Measurements from ENCODE around the gene SYNM.
"Not testable (repeated sequence)": the region's sequence is repeated elsewhere in the genome, so short reads cannot be mapped to it uniquely, and the experiment has no call there.

The SYNM gene, protein sequence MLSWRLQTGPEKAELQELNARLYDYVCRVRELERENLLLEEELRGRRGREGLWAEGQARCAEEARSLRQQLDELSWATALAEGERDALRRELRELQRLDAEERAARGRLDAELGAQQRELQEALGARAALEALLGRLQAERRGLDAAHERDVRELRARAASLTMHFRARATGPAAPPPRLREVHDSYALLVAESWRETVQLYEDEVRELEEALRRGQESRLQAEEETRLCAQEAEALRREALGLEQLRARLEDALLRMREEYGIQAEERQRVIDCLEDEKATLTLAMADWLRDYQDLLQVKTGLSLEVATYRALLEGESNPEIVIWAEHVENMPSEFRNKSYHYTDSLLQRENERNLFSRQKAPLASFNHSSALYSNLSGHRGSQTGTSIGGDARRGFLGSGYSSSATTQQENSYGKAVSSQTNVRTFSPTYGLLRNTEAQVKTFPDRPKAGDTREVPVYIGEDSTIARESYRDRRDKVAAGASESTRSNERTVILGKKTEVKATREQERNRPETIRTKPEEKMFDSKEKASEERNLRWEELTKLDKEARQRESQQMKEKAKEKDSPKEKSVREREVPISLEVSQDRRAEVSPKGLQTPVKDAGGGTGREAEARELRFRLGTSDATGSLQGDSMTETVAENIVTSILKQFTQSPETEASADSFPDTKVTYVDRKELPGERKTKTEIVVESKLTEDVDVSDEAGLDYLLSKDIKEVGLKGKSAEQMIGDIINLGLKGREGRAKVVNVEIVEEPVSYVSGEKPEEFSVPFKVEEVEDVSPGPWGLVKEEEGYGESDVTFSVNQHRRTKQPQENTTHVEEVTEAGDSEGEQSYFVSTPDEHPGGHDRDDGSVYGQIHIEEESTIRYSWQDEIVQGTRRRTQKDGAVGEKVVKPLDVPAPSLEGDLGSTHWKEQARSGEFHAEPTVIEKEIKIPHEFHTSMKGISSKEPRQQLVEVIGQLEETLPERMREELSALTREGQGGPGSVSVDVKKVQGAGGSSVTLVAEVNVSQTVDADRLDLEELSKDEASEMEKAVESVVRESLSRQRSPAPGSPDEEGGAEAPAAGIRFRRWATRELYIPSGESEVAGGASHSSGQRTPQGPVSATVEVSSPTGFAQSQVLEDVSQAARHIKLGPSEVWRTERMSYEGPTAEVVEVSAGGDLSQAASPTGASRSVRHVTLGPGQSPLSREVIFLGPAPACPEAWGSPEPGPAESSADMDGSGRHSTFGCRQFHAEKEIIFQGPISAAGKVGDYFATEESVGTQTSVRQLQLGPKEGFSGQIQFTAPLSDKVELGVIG (N-terminal part only)

DNA sequence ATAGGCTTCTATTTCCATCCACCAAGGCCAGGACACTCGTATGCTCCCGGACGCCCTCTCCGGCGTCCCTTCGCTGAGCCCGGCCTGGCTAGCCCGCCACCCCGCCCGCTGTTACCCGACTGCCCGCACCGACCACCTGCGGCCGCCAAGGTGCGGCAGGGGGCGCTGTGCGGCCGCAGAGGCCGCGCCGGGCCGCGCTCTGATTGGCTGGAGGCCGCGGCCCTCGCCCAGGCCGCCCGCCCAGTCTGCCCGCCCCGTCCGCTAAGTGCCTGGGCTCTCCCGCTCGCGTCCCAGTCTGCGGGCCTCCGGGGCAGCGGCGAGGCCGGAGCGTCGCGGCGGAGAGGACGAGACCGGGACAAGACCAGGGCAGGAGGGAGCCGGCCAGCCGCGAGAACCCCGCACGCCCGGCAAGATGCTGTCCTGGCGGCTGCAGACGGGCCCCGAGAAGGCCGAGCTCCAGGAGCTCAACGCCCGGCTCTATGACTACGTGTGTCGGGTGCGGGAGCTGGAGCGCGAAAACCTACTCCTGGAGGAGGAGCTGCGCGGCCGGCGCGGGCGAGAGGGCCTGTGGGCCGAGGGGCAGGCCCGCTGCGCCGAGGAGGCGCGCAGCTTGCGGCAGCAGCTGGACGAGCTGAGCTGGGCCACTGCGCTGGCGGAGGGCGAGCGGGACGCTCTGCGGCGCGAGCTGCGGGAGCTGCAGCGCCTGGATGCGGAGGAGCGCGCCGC lies at the start of gene SYNM:
Gene SYNM (plus strand): TSS at position 293 of the 726 bp plus-strand sequence. CDS start 120 bp downstream, at position 413.
- H3K4me3 ChIP-seq: peak within 1 kb of the TSS; percentile 15 to 47 (median 30)
- H3K27ac ChIP-seq: peak within 1 kb of the TSS in 3 of 21 experiments; percentile 3 to 21 (median 12)

DNA sequence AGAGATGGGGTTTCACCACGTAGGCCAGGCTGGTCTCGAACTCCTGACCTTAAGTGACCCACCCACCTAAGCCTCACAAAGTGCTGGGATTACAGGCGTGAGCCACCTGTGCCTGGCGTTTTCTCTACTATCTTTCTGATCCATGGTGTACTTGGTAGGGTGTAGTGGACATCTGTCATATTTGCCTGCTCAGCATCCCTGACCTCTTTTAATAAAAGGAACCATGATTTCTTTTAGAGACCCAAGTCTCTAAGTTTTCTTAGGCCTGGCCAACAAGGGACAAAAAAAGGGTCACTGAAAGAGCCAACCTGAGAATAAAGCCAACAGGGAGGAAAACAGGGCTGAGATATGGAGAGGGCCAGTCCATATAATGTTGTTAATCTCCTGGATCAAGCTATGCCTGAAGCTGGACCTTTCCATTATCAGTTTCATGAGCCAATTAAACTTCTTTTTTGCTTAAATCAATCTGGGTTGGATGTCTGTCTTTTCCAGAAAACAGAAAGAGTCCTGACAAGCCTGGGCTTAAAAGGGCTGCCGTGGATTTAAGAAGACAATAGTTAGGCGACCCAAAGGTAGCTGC lies 49.2 kb upstream of the SYNM start:
- H3K27ac ChIP-seq: no peak overlapping the region

DNA sequence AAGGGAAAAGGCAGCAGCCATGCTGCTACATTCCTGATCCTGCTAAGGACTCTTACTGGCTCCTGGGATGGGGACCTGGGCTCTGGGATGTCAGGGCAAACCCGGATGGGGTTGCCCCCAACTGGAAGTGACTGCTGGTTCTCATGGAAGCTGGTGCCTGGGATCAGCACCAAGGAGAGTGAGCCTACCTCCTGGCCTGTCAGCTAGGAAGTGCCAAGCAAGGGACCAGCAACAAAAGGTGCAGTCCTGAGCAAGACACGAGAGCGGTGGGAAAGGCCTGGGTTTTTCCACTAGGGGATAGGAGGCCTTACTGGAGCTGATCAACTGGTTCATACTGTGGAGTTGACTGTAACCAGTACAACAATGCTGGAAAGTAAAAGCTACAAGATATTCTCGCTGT lies 47.9 kb upstream of the SYNM start:
- Histone ChIP-seq H3K4me3 (no peak overlapping the region), H3K27ac (no peak overlapping the region)

More for the DNA sequence above, 49.2 kb upstream of the SYNM start:
- no peak overlapping the region for H3K4me3 ChIP-seq

DNA sequence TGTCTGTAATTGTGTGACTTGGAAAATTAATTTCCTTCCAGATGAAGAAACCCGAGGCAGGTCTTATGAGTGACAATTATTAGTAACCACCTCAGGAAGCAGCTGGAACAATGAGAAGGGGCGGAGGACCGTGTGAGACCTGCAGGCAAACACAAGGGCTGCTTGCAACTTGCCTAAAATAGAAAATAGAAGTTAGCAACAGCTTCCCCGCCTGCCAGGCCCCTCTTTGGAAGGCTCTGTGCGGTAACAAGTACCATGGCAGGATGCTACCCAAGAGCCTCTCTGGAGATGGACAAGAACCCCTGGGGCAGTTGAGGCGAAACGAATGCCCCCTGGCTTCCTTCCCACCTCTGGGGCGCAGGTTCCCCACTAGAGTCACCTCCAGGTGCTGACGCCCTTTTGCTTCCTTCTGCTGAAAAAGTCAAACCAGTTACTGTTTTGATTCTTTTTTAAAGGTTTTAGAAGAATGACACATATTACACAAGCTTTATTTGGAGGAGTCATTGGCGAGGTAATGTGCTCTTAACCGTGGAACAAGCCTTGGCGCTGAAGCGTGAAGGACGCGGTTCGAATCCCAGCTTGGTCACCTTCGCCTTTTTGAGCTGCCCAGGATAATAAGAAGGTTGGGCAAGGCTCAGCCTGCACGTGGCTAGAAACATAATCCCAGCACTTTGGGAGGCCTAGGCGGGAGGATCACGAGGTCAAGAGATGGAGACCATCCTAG lies 47.0 kb upstream of the SYNM start:
- Histone ChIP-seq H3K4me3 (no peak overlapping the region), H3K27ac (peak overlapping the region in 3 of 21 experiments; percentile 5 to 28 (median 20))

DNA sequence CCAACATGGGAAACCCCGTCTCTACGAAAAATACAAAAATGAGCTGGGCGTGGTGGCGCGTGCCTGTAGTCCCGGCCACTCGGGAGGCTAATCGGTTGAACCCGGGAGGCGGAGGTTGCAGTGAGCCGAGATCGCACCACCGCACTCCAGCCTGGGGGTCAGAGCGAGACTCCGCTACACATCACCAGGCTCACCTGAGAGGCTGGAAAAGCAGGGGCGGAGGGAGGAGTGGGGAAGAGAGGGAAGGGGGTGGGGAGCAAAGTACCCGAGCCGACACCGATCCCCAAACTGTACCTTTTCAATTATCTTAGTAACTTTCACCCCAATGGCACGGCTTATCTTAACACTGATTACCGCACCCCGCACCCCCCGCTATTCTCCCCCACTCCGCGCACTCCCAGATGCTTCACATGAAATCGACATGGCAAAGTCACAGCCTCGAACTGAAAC lies 46.4 kb upstream of the SYNM start:
- peak overlapping the region in 4 of 21 experiments; percentile 5 to 34 (median 24) for H3K27ac ChIP-seq
- H3K4me3 ChIP-seq: peak overlapping the region; percentile 17 to 54 (median 45)

DNA sequence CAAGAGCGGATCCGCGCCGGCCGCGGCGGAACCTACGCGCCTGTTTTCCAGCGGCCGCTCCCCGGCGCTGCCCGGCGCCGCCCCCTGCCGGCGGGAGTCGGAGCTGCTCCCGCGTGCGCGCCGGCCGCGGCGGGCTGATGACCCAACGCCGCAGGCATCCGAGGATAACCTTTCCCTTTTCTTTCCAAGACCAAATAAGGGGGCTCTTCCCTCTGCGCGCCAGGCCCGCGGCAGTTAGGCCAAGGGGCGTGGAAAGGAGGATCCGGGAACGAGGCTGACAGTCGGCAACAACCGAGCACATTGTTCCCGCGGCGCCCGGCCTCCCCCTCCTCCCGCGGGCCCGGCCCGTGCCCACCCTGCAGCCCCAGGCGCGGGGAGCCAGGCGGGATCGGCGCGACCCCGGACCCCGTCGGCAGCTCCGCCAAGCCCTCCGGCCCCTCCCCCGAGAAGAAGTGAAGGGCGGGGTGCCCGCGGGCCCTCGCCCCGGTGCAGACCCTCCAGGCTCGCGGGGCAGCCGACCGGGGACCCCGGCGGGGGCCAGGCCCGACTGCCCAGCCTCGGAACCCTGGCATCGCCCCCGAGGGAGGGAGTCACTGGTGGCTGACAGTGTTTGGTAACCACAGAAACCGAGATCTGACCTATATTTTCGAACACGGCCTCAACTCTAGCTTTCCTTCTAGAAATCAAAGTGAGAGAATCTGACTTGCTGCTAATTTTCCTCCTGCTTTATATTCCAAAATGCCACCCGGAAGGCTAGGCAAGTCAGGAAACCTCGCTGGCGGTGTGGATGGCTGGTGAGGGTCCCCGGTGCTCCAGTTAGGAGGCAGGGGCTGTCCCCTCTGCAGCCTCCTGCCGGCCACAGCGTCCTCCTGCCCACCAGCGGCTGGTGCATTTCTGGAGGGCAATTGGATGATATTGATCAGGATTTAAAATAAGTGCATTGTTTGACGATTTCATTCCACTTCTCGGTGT lies 45.6 kb upstream of the SYNM start:
- peak overlapping the region; percentile 40 to 54 (median 46) for H3K4me3 ChIP-seq
- peak overlapping the region in 20 of 21 experiments; percentile 17 to 90 (median 72) for H3K27ac ChIP-seq

DNA sequence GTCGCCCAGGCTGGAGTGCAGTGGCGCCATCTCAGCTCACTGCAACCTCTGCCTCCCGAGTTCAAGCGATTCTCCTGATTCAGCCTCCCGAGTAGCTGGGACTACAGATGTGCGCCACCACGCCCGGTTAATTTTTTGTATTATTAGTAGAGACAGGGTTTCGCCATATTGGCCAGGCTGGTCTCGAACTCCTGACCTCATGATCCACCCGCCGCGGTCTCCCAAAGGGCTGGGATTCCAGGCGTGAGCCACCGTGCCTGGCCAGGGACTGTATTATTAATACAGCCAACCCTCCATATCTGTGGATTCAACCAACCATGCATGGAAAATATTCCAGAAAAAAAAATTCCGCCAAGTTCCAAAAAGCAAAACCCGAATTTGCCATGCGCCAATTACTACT lies 44.7 kb upstream of the SYNM start:
- not testable (repeated sequence) for H3K27ac ChIP-seq, H3K4me3 ChIP-seq

DNA sequence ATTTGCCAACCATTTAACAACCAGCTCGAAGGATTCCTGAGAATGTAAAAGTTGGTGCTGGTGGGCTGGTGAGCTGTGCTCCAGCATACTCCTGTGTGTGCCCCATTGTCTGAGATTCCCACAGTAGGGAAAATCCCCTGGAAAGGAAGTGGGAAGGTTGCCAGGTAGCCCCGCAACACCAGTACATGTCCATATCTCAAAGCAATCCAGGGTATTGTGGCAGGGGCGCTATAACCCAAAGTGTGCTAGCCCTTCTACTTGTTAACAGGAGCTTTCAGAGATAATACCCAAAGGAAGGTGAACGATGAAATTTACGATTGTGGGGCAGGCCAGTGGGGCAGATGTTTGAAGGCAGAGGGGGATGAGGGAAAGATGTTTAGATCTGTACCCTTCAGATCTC lies 42.7 kb upstream of the SYNM start:
- Histone ChIP-seq H3K4me3 (no peak overlapping the region), H3K27ac (no peak overlapping the region)

DNA sequence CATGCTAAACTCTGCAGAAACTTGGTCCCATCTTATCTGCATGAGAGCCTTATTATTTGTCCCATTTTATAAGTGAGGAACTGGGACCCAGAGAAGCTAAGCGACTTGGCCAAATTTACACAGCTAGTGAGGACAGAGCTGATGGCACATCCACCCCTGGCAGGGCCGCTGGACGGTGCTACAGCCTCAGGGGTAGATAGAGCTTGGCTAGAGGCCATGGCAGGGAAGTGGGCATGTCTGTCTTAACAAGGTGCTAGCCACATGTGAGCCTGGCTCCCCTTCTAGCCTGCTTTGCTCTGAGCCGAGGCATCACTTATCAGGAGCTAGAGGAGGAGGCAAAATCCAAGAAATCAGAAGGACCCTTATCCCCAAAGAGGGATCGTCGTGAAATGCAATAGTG lies 36.7 kb upstream of the SYNM start:
- H3K27ac ChIP-seq: no peak overlapping the region
- H3K4me3 ChIP-seq: no peak overlapping the region

DNA sequence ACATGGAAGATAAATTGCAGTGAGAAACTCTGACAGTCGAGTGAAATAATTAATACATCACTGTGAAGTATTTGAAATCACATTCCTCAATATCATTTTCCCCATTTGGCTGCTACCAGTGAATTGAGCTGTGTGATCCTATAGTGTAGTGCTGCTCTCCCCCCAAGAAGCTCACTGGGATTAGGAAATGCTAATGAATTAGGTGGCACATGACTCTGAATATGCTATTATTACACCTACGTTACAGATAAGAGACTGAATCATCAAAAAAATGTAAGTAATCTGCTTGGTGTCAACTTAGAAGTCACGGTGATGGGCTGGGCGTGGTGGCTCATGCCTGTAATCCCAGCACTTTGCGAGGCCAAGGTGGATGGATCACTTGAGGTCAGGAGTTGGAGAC lies 34.7 kb upstream of the SYNM start:
- Histone ChIP-seq H3K4me3 (no peak overlapping the region), H3K27ac (no peak overlapping the region)

DNA sequence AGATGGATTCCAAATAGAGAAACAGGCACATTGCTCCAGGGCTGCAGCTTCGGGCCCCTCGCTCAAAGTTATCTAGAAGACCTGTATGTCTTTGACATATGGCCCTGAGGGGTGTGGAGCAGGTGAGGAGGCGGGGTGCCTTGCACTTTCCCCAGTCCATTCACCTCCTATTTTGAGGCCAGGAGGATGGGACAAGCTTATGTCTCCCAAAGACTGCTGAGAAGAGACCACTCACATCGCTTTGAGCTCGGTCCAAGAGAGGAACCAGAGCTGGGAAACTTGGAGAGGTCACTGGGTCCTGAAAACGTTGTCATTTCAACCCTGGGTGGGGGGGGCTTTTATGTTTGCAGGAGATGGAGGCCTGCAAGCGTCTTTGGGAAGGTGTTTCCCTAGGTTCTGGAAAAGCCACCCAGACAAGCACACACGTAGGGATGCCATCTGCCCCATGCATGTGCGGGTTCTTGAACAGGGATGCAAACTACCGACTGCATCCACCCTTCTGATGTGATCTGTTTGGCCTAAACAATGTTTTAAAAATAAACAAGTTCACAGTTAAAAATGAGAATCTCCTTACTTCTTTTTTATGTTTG lies 33.7 kb upstream of the SYNM start:
- no peak overlapping the region for H3K4me3 ChIP-seq

DNA sequence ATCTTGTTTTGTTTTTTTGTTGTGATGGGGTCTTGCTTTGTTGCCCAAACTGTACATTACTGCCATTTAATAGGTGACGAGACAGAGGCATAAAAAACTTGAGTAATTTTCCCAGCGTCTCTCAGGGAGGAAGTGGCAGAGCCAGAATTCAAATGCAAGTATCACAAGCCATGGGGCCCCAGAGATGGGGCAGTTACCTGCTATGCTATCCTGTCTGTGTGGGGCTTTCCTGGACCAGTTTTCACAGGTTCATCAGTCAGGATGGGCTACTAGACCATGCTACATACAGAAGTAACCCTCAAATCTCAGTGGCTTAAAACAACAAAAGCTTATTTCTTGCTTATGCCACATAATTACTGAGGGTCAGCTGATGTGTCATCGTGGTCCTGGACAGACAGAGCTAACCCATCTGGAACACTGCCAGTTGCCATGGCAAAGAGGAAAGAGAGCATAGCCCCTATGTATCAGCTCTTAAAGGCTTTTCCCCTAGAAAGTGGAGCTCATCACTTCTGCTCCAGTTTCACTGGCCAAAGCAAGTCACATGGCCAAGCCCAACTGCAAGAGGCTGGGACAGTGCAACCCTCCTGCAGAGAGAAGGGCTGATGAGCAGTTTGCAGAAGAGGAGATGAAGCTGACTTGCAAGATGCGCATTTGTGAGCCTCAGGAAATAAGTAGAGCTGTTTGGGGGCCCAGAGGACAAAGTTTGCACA lies 31.7 kb upstream of the SYNM start:
- Histone ChIP-seq H3K4me3 (no peak overlapping the region), H3K27ac (no peak overlapping the region)

More for the DNA sequence above, 33.7 kb upstream of the SYNM start:
- H3K27ac ChIP-seq: no peak overlapping the region

DNA sequence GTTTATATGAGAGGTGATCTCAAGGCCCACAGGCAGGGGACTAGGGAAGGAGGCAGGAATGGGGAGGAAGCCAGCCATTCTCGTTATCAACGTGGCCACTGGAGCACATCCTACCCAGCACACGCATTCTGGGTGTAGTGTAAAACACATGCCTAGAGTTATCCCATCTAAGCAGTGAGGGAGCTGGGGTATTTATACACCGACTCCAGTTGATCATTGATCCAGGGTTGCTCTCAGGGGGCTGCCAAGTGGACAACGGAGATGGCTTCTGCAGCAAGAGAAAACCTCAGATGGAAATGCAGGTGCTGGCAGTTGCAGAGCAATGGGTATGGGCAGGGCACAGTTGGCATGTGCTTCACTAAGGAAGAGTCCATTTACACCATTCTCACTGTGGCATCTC lies 30.4 kb upstream of the SYNM start:
- H3K4me3 ChIP-seq: no peak overlapping the region
- no peak overlapping the region for H3K27ac ChIP-seq

DNA sequence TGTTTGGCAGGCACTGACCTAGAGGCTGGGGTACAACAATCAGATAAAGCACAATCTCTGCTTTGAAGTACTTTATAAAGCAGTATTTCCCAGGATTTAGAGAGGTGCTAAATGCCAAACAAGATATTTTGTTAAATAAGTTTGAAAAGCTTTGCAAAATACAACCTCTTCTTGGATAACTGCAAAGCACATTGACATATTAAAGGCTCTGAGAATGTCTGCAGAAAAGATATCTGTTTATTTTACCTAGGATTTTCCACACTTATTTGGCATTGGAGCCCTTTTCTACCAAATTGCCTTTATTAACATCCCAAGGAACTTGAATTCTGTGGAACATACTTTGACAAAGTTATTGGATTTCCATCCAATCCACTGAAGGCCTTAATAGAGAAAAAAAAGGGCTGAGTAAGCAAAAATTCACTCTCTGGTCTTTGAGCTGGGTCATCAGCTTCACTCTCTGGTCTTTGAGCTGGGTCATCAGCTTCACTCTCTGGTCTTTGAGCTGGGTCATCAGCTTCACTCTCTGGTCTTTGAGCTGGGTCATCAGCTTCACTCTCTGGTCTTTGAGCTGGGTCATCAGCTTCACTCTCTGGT lies 29.7 kb upstream of the SYNM start:
- H3K27ac ChIP-seq, H3K4me3 ChIP-seq: not testable (repeated sequence)

DNA sequence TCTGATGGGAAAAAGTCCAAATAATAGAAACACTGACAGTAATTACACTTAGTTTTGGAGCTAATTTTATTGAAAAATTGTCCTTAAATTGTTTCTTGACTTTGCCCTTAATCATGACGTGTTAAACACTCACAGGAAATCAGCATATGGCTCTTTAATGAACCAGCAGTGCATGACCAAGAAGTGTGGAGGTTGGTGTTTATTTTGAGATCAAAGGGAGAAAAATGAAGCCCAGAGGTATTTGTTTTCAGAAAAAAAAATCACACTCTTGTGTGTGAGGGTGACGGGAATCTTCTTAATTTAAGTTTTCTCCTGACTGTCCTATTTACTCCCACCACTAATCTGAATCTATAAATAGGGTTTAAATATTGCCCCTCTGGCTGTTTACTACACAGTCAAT lies 28.8 kb upstream of the SYNM start:
- Histone ChIP-seq H3K4me3 (peak overlapping the region in 1 of 7 experiments; percentile 28), H3K27ac (no peak overlapping the region)
